H9 (cell line): Measurements from ENCODE around the gene MED31. TPM values are rescaled to one million over a fixed set of nuclear protein-coding genes. Genes with fewer than 3 reads are reported as not detected.

ENCODE experiments used
- DNase-seq: peaks from one replicate; pipeline ENCODE4 v3.0.0-alpha.2; 2017
- H2AFZ ChIP-seq: one replicate; pipeline ENCODE4 v1.6.1; 2013; ENCODE audit warnings: mild to moderate bottlenecking, low read length, control low read depth, moderate library complexity
- H2AK5ac ChIP-seq: 2 replicates; pipeline ENCODE4 v1.6.1; 2013; ENCODE audit warnings: low read length, control low read depth, mixed read lengths; ENCODE audit not compliant: insufficient read length
- H2BK120ac ChIP-seq: one replicate; pipeline ENCODE4 v1.6.1; 2013; ENCODE audit warnings: low read depth, mild to moderate bottlenecking, low read length, control low read depth, inconsistent platforms; ENCODE audit not compliant: poor library complexity, severe bottlenecking
- H2BK12ac ChIP-seq: 2 replicates; pipeline ENCODE4 v1.6.1; 2013; ENCODE audit warnings: low read length, control low read depth, mixed read lengths, low read depth; ENCODE audit not compliant: insufficient read length
- H2BK15ac ChIP-seq: 2 replicates; pipeline ENCODE4 v1.6.1; 2013; ENCODE audit warnings: low read depth, low read length, control low read depth
- H2BK20ac ChIP-seq: one replicate; pipeline ENCODE4 v1.6.1; 2013; ENCODE audit warnings: low read depth, mild to moderate bottlenecking, low read length, control low read depth, inconsistent platforms; ENCODE audit not compliant: poor library complexity, severe bottlenecking
- H2BK5ac ChIP-seq: 2 replicates; pipeline ENCODE4 v1.6.1; 2013; ENCODE audit warnings: low read length, control low read depth, mixed read lengths; ENCODE audit not compliant: insufficient read length
- H3K14ac ChIP-seq: 2 replicates; pipeline ENCODE4 v1.6.1; 2013; ENCODE audit warnings: low read length, control low read depth; ENCODE audit not compliant: insufficient read depth
- H3K18ac ChIP-seq: 2 replicates; pipeline ENCODE4 v1.6.1; 2013; ENCODE audit warnings: low read depth, mild to moderate bottlenecking, mixed read lengths, low read length, control low read depth; ENCODE audit not compliant: insufficient read length
- H3K23ac ChIP-seq: 2 replicates; pipeline ENCODE4 v1.6.1; 2013; ENCODE audit warnings: low read length, control low read depth, mixed read lengths, low read depth; ENCODE audit not compliant: insufficient read length
- H3K23me2 ChIP-seq: 2 replicates; pipeline ENCODE4 v1.6.1; 2013; ENCODE audit warnings: low read depth, mild to moderate bottlenecking, mixed read lengths, low read length, control low read depth; ENCODE audit not compliant: insufficient read length, poor library complexity, severe bottlenecking
- H3K27ac ChIP-seq: 2 replicates; pipeline ENCODE4 v1.5.1; 2013; ENCODE audit warnings: low read length, control low read depth, mixed read lengths, low read depth; ENCODE audit not compliant: insufficient read length
- H3K27me3 ChIP-seq: 2 replicates; pipeline ENCODE4 v1.6.1; 2013; ENCODE audit warnings: low read length, control low read depth, inconsistent platforms; ENCODE audit not compliant: insufficient read depth
- H3K4ac ChIP-seq: 2 replicates; pipeline ENCODE4 v1.6.1; 2013; ENCODE audit warnings: low read depth, mild to moderate bottlenecking, control low read depth, inconsistent platforms, low read length, moderate library complexity
- H3K4me1 ChIP-seq: 2 replicates; pipeline ENCODE4 v1.6.1; 2013; ENCODE audit warnings: low read length, control low read depth, inconsistent platforms; ENCODE audit not compliant: insufficient read depth
- H3K4me2 ChIP-seq: 2 replicates; pipeline ENCODE4 v1.6.1; 2013; ENCODE audit warnings: low read length, control low read depth, mixed read lengths; ENCODE audit not compliant: insufficient read length, insufficient read depth
- H3K56ac ChIP-seq: 2 replicates; pipeline ENCODE4 v1.6.1; 2013; ENCODE audit warnings: low read depth, mild to moderate bottlenecking, mixed read lengths, low read length, control low read depth; ENCODE audit not compliant: insufficient read length
- H3K79me1 ChIP-seq: 2 replicates; pipeline ENCODE4 v1.6.1; 2013; ENCODE audit warnings: low read depth, mild to moderate bottlenecking, moderate library complexity, low read length, control low read depth, inconsistent platforms; ENCODE audit not compliant: insufficient read depth, poor library complexity, severe bottlenecking
- H3K79me2 ChIP-seq: 2 replicates; pipeline ENCODE4 v1.6.1; 2013; ENCODE audit warnings: low read length, control low read depth, inconsistent platforms; ENCODE audit not compliant: insufficient read depth
- H3K9ac ChIP-seq: 2 replicates; pipeline ENCODE4 v1.6.1; 2013; ENCODE audit warnings: low read length, control low read depth, mixed read lengths; ENCODE audit not compliant: insufficient read length; ENCODE audit errors: extremely low read depth
- H3K9me3 ChIP-seq: one replicate; pipeline ENCODE4 v1.6.1; 2013; ENCODE audit warnings: low read depth, low read length, inconsistent platforms; ENCODE audit not compliant: control insufficient read depth
- H3T11ph ChIP-seq: one replicate; pipeline ENCODE4 v1.6.1; 2013; ENCODE audit warnings: mild to moderate bottlenecking, low read length, control low read depth, inconsistent platforms
- H4K20me1 ChIP-seq: one replicate; pipeline ENCODE4 v1.6.1; 2013; ENCODE audit not compliant: control insufficient read depth, insufficient read length, insufficient read depth
- H4K5ac ChIP-seq: 2 replicates; pipeline ENCODE4 v1.6.1; 2013; ENCODE audit warnings: low read depth, mild to moderate bottlenecking, mixed read lengths, low read length, control low read depth; ENCODE audit not compliant: insufficient read length
- H4K8ac ChIP-seq: replicated peaks from 2 replicates; pipeline ENCODE4 v1.6.1; 2013; ENCODE audit warnings: low read length, control low read depth, mixed read lengths, low read depth; ENCODE audit not compliant: insufficient read length
- H4K91ac ChIP-seq: 2 replicates; pipeline ENCODE4 v1.6.1; 2013; ENCODE audit warnings: low read depth, mild to moderate bottlenecking, moderate library complexity, mixed read lengths, low read length, control low read depth; ENCODE audit not compliant: insufficient read length
- H3K27ac Mint-ChIP-seq, 3 experiments: 2 replicates in 2 of 3; 3 replicates in 1 of 3; pipeline ENCODE4 v1.8.0; 2020 to 2021; ENCODE audit warnings: mixed read lengths in 3 of 3, mild to moderate bottlenecking in 1 of 3, moderate library complexity in 1 of 3
- H3K27me3 Mint-ChIP-seq: 2 replicates; pipeline ENCODE4 v1.8.0; 2021; ENCODE audit warnings: low read depth, mild to moderate bottlenecking, moderate library complexity, mixed read lengths
- H3K36me3 Mint-ChIP-seq, 3 experiments: 2 replicates in 2 of 3; 3 replicates in 1 of 3; pipeline ENCODE4 v1.8.0; 2020 to 2021; ENCODE audit warnings: low read depth in 3 of 3, mixed read lengths in 3 of 3; ENCODE audit not compliant: insufficient read depth in 1 of 3
- H3K4me1 Mint-ChIP-seq, 2 experiments: 2 replicates each; pipeline ENCODE4 v1.8.0; 2020; ENCODE audit warnings: mixed read lengths in 2 of 2
- H3K4me3 Mint-ChIP-seq, 2 experiments: 2 replicates in 1 of 2; 3 replicates in 1 of 2; pipeline ENCODE4 v1.8.0; 2020 to 2021; ENCODE audit warnings: mild to moderate bottlenecking in 2 of 2, mixed read lengths in 2 of 2, moderate library complexity in 1 of 2
- H3K9me3 Mint-ChIP-seq, 2 experiments: 2 replicates in 1 of 2; 3 replicates in 1 of 2; pipeline ENCODE4 v1.8.0; 2020; ENCODE audit warnings: mild to moderate bottlenecking in 2 of 2, mixed read lengths in 2 of 2, moderate library complexity in 1 of 2
- CTCF ChIP-seq: fragments of 200-600 bp; sonication (generic); conservative IDR thresholded peaks from 3 replicates; pipeline ENCODE4 v1.8.0; 2021; ENCODE audit warnings: antibody characterized with exemption, mild to moderate bottlenecking
- WGBS: extraction: QIAGEN DNeasy Blood & Tissue Kit; methylation state at CpG from one replicate; pipeline ENCODE4 v1.1.7; 2013; ENCODE audit warnings: missing lambda C conversion rate, low lambda C conversion rate, mixed read lengths; ENCODE audit not compliant: insufficient read length; ENCODE audit errors: extremely low coverage; 5-methylcytosine and 5-hydroxymethylcytosine counted together
- total RNA-seq: library from RNA; stranded (reverse); gene quantifications from 2 replicates; pipeline ENCODE4 v1.2.1, GENCODE V29; 2021

Gene MED31
- total RNA-seq, 1 experiment from 2014 or later: 11.8 TPM

- H4K8ac ChIP-seq: no peak overlapping the region
- no peak overlapping the region for H2BK20ac ChIP-seq
- H2AFZ ChIP-seq: no peak overlapping the region
- no peaks in the 10 kb centered on the region for H3K79me2 ChIP-seq
- H4K91ac ChIP-seq: no peak overlapping the region
- no peak overlapping the region for H3K18ac ChIP-seq
- H3K56ac ChIP-seq: no peak overlapping the region
- H3K36me3 Mint-ChIP-seq: peaks cover 9 to 80% (median 31%) of the 10 kb centered on the region in 3 experiments
- no peak overlapping the region for H3K14ac ChIP-seq
- no peaks in the 10 kb centered on the region for H3K27me3 ChIP-seq
- no peak for TF ChIP-seq CTCF
- H4K20me1 ChIP-seq: no peaks in the 10 kb centered on the region
- H3K4me3 Mint-ChIP-seq: no peak overlapping the region
- H2BK15ac ChIP-seq: no peak overlapping the region
- no peak overlapping the region for H3K23ac ChIP-seq
- no peaks in the 10 kb centered on the region for H3K27me3 Mint-ChIP-seq
- no peak overlapping the region for H2BK5ac ChIP-seq
- no peak overlapping the region for H3T11ph ChIP-seq
- H2BK12ac ChIP-seq: no peak overlapping the region
- H3K79me1 ChIP-seq: no peaks in the 10 kb centered on the region
- no peaks in the 10 kb centered on the region for H3K23me2 ChIP-seq
- no peak overlapping the region for H4K5ac ChIP-seq
- no peak overlapping the region for H3K27ac ChIP-seq
- no peak overlapping the region for H2BK120ac ChIP-seq
- no peak overlapping the region for H3K9ac ChIP-seq
- WGBS: no CpG with 5 or more reads among the region's 2 CpGs
- H3K27ac Mint-ChIP-seq: no peak overlapping the region
- no peak overlapping the region for H2AK5ac ChIP-seq
- no peak overlapping the region for H3K4me2 ChIP-seq
- H3K9me3 ChIP-seq: no peaks in the 10 kb centered on the region
- no peaks in the 10 kb centered on the region for H3K4me1 Mint-ChIP-seq
- no peak overlapping the region for H3K4ac ChIP-seq
- no peak for DNase-seq
- H3K4me1 ChIP-seq: no peaks in the 10 kb centered on the region
- H3K9me3 Mint-ChIP-seq: no peaks in the 10 kb centered on the region
Observed at GRCh38 chr17:6602141-6602540, 49.3 kb downstream of the MED31 start.
